HG03066 (cell line): ENCODE data around the gene PIEZO2.

Source experiments
- ATAC-seq: cut with Tn5 transposase; IDR thresholded peaks from one replicate; pipeline ENCODE4 v1.9.1; 2021; ENCODE audit warnings: low read depth; ENCODE audit not compliant: unreplicated experiment

The PIEZO2 gene

GRCh38 chr18:10995550-10995949 lies 153.8 kb downstream of the PIEZO2 start:
- ATAC-seq = no peak

DNA sequence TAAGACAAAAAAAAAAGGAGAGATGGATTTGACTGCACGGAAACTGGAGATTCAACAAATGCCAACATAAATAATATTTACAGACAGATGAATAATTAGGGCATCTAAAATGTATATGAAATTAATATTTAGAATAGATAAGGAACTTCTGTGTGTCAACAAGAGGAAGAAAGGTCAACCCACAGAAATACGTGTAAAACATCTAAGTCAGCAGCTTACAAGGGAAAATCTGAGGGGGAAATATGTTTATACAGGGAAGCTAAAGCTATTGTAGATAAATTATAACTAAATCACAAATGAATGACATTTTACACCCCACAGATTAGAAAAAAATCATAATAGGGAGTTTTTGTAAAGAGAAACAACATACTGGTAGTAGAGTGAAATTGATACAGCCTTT lies 159.9 kb downstream of the PIEZO2 start:
- no peak for ATAC-seq

DNA sequence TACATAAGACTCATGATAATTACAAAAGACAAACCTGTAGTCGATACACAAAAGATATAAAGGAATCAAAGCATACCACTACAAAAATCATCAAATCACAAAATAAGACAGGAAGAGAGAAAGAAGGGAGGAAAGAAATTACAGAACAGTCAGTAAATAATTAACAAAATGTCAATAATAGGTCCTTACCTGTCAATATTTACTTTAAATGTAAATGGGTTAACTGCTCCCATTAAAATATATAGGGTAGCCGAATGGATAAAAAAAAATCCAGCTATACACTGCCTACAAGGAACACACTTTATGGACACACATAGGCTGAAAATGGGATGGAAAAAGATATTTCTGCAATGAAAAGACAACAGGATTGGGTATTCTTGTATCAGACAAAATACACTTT lies 163.7 kb downstream of the PIEZO2 start:
- no peak for ATAC-seq

GRCh38 chr18:10979411-10979810 lies 170.0 kb downstream of the PIEZO2 start:
- ATAC-seq = no peak

DNA sequence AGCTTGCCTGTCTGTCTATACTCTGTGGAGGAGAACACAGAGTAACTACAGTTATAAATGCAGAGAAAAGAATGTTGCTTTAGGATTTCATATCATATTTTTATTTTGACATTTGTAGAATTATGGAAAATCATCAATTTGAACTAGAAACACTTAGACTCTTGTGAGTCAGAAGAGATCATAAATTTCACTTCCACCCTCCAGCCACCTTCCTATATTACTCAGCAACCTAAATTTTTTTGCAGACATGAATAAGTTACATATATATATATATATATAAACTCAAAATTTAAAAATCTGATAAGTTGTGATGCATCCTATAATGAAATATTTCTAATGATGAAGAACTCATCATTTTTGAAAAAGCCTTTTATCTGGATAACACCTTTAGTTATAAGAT lies 172.3 kb downstream of the PIEZO2 start:
- no peak for ATAC-seq

DNA sequence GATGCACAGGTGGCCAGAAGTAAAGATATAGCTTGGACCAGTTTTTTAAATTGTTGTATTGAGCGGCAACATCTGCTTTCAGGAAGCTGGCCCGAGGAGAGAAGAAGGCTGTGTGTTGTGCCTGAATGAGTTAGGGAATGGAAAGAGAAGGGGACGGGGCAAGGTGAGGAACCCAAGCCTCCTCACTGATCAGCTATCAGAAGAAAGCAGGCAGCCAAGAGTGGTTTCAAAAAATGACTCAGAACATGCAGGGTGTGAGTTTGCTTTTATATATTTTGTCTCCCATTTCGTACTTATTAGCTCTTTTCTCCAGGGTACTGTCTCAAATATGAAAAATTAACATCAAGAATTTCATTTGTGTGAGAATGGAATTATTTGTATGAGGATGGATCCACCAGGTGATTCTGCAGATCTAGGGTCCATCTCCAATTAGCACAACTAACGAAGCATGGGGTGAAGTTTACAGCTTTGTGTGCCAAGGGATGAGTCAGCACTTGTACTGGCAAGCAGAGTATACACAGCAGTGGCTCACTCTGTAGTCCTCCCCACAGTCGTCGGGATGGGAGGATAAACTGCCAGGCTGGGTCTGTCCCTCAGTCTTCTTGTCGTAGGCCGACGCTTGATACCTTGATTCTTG lies 175.7 kb downstream of the PIEZO2 start:
- no peak for ATAC-seq

GRCh38 chr18:10971717-10972116 lies 177.7 kb downstream of the PIEZO2 start:
- no peak for ATAC-seq

DNA sequence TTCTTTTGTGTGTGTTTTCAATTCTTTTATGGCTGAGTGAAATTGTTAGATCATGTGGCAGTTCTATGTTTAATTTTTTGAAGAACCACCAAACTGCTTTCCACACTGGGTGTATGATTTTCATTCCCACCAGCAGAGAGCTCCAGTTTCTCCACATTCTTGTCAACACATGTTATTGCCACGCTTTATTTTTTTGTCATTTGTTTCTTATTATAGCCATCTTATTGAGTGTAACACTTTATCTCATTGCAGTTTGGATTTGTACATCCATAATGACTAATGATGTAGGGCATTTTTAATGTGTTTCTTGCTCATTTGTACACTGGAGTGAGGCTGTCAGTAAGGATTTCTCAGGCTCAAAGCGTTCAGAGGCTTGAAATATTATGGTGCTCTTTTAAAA lies 184.2 kb downstream of the PIEZO2 start:
- no peak for ATAC-seq

DNA sequence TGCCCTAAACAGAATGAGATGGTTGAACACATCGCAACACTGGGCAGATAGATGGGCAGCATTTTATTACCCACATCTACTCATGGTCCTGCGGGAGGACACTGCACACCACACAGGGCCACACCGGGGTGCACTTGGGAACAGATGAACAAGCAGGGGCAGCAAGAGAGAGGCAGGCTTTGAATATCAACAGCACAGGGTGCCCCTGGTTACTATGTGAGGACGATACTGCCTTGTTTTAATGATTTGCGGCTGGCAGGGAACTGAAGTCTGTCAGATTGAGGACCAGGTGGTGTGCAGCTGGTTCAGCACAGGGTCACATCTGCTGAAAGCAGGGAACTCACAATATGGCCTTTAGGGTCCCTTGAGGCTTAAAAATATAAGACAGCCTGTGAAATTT lies 195.7 kb downstream of the PIEZO2 start:
- no peak for ATAC-seq

DNA sequence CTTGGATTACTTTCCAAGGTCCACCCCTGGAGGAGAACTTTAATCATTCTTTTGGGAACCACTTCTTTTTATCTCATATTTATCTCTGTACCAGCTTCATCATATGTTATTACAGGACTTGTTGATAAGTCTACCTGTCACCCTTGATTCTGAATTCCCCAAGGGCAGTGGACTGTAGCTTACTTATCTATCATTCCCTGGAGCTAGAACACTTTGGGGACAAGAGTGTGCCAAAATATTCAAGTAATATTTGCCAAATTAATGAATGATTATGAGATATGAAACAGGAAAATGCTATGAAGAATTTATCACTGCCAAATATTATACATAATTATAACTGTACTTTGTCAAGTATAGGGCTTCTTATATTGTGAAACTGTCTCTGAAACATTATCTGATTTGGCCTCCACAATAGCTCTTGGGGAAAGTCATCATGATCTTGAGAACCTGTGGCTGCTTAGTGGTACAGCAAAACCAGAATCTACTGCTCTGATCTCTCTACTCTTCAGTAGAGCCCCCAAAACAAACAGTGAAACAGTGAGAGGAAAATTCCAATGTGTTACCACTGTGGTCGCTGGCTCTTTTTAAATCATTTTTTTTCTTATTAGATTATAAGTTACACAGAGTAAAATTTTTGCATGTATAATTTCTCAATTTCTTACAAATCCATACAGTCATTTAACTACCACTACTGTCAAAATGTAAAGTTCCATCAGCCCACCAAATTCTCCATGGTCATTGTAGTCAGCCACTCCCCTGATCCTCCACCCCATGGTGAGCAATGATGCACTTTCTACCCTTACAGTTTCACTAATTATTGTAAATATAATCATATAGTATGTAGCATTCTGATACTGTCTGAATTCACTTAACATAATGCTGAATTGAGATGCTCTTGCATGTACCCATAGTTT lies 197.5 kb downstream of the PIEZO2 start:
- no peak for ATAC-seq

DNA sequence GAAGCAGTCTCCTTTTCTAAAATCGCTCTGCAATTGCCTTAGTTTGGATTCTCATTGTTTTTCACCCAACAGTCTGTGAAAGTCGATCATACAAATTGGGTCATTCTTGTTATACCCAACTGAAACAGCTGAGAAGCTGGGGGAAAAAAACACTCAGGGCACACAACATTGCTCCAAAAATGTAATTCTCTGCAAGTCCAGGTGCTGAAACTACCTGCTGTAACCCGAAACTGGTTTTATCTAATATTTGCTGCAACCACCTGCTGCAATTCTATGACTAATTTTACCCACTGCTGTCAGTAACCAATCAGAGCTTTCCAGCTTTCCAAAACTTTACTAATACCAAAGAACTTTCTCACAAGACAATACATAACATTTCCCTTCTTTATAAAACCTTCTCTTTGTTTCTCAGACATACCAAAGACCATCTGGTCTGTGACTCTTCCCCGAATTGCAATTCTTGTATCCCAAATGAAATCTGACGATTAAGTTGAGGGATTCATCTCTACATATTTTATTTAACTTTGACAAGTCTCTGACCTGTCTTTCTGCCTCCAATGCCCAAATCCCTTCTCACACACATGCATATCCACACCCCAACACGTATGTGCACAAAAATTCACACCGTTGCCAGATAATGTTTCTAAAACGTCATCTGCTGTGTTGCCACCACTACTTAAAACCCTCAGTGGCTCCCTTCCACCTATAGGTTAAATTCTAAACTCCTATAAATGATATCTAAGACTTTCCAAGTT lies 198.3 kb downstream of the PIEZO2 start:
- no peak for ATAC-seq

DNA sequence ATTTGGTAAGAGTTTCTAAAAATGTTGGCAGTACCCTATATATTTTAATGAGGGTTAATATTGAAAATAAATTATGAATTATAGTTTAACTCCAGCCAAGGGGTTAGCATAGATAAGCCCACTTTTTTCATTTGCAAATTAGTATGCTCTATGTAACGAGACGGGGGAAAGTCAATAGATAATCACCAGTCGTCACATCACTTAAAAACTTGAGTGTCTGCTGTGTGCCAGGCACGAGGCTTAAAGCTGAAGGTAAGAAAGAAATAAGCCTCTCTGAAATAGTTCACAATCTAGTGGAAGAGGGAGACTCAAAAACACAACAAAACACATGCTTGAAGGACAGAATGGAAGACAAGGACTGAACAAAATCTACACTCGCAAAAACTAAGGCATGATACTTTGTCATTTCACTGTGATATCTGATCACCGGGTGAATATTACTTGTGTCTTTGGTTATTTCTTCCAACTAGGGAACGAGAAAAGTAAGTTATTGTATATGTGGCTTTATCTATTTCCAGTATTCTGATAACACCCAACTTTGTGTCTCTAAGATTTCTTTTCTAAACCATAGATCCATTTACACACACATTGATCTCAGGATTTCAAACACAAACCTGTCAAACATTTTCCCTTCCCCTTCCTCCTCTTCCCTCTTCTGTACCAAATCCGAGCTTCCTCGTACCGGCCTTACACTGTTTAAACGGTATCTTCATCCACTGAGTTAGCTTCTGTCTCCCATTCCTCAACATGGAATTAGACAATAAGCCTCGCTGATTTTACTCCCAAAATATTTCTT lies 199.1 kb downstream of the PIEZO2 start:
- no peak for ATAC-seq

DNA sequence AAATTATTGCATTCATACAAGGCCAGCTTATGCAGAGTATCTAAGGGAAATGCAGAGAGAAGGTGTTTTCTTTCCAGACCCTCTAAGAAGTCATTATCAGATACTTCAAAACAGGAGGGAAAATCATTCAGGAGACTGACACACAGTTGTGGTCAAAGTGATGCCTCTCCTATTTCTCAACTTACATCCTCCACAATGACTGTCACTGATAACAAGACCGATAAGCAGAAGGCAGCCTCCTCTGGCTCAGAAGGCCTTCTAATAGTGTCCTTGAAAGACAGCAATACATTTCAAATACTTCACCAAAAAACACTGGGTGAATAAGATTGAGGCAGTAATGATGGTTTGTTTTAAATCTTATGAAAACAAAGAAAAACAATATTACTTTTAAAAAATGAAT lies 199.7 kb downstream of the PIEZO2 start:
- no peak for ATAC-seq

DNA sequence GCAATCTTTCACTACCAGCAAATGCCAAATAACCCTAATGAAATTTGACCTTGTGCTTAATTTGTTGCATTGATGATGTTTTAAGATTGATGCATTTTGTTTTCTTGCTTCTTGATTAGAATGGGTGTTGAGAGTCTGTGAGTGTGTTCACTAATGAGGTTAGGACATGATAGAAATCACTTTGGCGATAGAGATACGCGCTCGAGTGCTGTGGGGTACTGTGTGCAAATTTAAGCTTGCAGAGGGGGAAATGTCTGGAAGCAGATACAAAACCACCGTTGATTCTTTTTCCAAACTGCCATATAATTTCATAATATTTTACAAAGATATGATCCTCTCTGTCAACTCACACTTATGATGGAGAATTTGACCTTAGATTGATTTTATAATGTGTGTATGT lies 200.9 kb downstream of the PIEZO2 start:
- no peak for ATAC-seq

- ATAC-seq = no peak
These were observed 203.3 kb downstream of the PIEZO2 start for GRCh38 chr18:10946058-10946457.

GRCh38 chr18:10942998-10943397 lies 206.4 kb downstream of the PIEZO2 start:
- ATAC-seq = no peak

DNA sequence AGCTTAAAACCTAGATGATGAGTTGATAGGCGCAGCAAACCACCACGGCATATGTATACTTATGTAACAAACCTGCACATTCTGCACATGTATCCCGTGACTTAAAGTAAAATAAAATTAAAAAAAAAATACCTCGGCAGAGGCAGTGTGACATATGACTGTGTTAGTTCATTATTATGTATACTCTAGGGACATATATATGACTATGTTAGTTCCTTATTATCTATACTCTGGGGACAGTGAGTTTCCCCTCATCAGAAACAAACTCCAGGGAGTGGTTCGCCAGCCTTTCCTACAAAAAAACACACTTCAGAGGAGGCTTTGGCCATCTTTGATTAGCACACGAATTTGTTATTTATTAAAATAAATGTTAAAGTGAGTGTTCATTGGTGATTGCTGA lies 209.5 kb downstream of the PIEZO2 start:
- no peak for ATAC-seq

DNA sequence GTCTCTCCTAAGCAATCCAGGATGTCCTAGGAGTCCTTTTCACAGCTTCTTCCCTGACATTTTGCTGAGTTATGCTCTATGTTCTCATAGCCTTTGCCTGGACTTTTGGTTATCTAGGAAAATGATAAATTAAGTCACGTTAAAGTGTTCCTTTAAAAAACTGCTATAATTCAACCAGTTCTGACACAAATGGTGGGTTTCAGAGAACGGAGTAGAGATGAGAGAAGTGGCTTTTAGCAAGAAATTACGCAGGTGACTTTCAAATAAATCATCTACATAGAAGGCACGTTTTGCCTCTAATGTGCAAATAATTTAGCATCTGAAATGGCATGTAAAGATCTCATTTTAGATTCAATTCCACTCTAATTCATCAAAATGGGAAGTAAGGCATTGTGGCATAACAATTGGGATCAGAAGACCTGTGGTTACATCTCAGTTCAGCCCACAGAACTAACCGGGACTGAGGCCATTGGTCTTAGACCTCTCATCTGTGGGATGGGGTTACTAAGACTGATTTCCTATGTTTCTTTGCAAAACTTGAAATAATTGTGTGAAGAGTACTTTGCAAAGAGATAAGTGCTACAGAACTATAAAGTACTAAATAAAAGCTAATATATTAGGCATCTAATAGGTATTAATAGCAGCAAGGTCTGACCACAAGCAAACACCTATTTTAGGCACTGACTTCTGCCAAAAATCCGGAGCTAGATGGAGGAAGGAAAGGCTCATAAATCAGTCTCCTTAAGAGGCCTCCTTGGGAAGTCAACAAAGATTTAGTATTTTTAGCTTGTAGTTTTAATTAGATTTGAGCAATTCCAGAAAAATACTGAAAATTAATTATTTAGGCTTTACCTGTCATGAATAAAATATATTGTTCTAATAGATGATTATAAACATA lies 211.4 kb downstream of the PIEZO2 start:
- ATAC-seq = no peak

- no peak for ATAC-seq
These were observed 213.0 kb downstream of the PIEZO2 start for GRCh38 chr18:10936176-10937053.
